GM19324 (cell line): ENCODE data around the gene TMEM263.
"Not testable (repeated sequence)": the region's sequence is repeated elsewhere in the genome, so short reads cannot be mapped to it uniquely, and the experiment has no call there.

Source experiments
- ATAC-seq: cut with Tn5 transposase; IDR thresholded peaks from one replicate; pipeline ENCODE4 v1.9.1; 2021; ENCODE audit warnings: mild to moderate bottlenecking, moderate library complexity; ENCODE audit not compliant: unreplicated experiment, low FRiP score

Gene TMEM263

DNA sequence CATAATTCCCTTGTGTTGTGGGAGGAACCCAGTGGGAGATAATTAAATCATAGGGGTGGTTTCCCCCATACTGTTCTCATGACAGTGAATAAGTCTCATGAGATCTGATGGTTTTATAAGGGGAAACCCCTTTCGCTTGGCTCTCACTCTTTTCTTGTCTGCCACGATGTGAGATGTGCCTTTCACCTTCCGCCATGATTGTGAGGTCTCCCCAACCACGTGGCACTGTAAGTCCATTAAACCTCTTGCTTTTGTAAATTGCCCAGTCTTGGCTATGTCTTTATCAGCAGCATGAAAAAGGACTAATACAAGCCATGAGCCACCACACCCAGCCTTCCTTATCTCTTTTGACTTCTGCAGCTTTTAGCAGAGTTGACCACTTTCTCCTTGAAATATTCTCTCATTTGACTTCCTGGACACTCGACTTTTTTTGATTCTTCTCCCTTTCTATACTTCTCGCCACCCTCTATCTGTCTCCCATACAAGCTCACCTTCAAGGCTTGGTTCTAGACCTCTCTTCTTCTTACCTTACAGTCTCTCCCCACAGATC lies 29.0 kb downstream of the TMEM263 start:
- ATAC-seq, result no peak

DNA sequence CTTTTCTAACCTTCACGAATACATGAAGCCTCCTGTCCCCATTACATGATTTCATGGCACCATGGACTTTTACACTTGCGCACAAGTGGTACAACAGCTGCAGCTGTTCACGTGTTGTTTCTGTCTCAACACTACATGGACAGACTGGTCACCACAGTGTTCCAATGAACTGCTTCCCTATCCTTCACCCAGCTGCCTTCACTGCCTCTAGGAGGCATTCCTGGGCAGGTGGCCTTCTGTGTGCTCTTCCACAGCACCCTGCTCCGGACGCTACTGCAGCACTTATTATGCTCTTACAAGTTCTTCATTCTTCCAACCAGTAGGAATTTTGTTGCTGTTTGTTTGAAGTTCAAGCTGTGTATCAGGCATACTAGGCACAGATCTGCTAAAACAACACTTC lies 29.8 kb downstream of the TMEM263 start:
- no peak for ATAC-seq

DNA sequence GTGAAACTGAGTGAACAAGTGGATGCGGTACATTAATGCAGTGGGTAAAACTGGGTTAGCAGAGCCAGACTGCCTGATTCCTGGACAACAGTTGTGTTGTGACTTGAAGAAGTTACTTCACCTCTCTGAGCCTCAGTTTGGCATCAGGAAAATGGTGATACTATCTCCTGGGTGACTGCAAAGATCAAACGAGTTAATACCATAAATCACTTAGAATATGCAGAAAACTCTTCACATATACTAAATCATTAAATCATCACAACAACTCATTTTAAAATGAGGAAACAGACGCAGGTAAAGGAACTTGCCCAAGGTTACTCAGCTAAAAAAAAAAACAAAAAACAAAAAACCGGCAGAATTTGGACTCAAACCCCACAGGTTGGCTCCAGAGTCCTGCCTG lies 30.4 kb downstream of the TMEM263 start:
- no peak for ATAC-seq

DNA sequence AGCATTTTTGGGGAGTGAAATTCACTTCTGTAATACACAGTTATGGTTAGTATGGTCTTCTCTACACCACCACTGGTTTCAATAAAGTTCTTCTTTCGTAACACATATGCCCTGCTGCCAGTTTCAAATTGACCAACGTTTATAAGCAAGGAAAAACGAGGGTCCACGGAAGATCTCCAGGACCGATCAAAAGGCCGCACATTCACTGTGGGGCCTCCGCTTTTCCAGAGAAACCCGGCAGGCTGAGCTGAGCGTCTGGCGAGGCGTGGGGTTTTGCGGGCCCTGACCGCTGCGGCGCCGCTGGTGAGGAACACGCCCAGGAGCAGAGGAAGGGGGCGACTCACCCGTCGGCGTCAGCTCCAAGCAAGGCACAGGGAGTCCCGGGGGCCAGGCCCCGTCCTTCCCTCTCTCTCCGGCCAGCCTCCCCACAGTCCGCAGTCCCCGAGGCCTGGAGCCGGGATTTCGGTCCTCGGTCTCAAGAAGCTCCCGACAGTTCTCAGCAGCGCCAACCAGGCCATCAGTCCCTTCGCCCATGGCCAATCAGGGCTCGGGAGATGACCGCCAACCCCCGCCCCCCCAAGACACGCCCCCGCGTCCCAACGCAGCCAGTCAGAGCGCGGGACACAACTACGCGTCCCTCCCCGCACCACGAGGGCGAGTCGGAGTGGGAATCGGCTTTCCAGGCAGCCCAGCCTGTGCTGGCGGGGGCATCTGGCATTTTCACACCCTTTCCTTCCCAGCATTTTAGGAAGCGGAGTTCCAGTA lies 31.1 kb downstream of the TMEM263 start, which contains the start of gene MTERF2:
Gene MTERF2 (minus strand): TSS at position 522 of the 765 bp plus-strand sequence. CDS start 8,432 bp downstream, outside the sequence.
- ATAC-seq, result peak; percentile 95

DNA sequence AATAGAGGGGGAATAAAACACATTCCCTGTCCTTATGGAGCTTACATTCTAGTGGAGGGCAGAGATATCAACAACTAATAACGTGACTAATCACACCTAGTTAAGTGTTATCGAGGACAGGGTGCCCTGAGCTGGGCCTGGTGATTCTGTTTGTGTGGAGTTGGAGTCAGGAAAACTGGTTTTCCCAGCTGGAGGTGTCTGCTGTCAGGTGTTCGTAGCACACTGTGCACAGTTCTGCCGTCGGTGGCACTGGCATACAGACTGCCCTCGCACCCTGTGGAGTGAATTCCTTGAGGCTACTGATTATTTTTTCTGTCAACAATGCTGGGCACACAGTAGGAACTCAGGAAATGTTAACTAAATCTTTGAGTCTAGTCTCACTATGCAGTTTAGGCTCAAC lies 32.1 kb downstream of the TMEM263 start:
- ATAC-seq, result no peak

DNA sequence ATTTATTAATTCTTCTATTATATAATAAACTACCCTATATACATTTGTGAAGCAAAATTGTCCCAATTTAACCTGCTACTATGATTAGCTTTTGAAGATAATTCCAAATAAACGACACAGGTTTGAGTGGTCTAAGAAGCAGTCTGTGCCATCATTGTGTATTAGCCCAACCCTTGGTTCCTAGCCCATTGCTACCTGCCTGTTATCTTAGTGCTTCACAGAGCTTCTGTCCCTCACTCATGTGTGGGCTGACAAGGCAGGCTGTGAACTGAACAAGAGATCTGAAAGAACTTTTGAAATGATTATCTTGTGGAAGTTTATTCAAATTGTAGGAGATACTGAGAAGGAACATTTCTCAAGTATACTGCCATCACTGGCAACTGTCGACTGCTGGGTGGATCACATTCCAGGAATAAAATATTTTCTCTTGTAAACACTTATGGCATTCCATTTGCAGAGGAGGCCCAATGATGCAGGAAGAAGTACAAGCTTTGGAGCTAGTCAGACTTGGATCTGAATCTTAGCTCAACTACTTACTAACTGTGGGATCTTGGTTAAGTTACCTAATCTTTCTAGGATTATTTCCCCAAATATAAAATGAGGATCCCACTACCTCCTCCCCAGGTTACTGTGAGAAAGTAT lies 39.0 kb downstream of the TMEM263 start:
- ATAC-seq, result no peak

DNA sequence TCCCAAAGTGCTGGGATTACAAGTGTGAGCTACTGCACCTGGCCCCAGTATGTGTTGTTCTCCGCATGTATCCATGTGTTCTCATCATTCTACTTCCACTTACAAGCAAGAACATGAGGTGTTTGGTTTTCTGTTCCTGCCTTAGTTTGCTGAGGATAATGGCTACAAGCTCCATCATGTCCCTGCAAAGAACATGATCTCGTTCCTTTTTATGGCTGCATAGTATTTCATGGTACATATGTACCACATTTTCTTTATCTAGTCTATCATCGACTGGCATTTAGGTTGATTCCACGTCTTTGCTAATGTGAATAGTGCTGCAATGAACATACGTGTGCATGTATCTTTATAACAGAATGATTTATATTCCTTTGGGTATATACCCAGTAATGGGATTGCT lies 40.4 kb downstream of the TMEM263 start:
- ATAC-seq, result not testable (repeated sequence)

DNA sequence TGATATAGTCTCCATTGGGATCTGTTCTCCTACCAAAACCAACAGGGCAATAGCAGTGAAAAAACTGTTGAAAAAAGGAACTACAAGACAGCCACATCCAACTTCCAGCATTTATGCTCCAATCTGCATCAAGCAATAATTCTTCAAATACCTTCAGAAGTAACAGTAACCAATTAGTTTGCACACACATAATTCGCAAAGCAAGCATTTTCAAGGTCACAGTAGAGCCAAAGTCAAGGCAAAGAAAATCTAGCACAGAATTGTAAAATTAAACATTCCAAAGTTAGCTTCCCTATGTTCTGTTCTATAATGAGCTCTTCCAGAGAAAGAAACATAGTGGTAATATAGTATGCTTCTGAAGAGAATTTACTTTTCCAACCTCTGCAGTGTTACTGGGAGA lies 42.2 kb downstream of the TMEM263 start:
- no peak for ATAC-seq

DNA sequence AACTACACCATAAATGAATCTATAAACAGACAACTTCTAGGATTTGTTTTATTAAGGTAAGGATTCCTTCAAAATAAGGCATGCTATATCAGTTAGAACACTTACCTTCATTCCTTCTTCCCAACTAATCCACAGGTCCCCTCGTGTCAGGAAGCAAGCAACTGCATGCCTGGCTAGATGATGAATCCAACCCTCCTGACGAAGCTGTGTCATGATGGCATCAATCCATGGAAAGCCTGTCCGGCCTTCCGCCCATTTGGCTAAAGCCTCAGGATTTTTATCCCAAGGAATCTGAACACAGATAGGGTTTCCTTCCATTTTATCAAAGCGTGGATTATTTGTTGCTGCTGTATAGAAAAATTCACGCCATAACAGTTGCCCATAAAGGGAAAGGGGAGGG lies 43.7 kb downstream of the TMEM263 start:
- ATAC-seq, result no peak

DNA sequence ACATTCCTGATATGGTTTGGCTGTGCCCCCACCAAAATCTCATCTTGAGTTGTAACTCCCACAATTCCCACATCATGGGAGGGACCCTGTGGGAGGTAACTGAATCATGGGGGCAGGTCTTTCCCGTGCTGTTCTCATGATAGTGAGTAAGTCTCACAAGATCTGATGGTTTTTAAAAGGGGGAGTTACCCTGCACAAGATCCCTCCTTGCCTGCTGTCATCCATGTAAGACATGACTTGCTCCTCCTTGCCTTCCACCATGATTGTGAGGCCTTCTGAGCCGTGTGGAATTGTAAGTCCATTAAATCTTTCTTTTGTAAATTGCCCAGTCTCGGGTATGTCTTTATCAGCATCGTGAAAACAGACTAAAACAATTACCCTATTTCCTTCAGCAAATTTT lies 47.0 kb downstream of the TMEM263 start:
- not testable (repeated sequence) for ATAC-seq

DNA sequence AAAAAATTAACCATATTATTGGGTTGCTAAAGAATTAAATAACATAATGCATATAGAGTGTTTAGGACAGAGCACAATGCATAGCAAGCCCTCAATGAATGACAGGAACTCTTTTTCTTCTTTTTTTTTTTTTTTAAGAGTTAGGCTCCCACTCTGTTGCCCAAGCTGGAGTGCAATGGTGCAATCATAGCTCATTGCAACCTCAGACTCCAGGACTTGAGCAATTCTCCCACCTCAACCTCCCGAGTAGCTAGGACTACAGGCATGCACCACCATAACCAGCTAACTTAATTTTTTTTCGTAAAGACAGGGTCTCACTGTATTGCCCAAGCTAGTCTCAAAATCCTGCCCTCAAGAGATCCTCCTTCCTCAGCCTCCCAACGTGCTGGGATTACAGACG lies 51.7 kb downstream of the TMEM263 start:
- ATAC-seq, result no peak

DNA sequence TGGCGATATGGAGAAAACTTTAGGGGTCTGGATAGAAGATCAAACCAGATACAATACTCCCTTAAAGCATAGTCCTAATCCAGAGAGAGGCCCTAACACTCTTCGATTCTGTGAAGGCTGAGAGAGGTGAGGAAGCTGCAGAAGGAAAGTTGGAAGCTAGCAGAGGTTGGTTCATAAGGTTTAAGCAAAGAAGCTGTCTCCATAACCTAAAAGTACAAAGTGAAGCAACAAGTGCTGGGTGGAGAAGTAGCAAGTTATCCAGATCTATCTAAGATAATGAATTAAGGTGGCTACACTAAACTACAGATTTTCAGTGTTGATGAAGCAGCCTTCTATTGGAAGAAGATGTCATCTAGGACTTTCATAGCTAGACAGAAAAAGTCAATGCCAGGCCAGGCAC lies 55.8 kb downstream of the TMEM263 start:
- no peak for ATAC-seq

DNA sequence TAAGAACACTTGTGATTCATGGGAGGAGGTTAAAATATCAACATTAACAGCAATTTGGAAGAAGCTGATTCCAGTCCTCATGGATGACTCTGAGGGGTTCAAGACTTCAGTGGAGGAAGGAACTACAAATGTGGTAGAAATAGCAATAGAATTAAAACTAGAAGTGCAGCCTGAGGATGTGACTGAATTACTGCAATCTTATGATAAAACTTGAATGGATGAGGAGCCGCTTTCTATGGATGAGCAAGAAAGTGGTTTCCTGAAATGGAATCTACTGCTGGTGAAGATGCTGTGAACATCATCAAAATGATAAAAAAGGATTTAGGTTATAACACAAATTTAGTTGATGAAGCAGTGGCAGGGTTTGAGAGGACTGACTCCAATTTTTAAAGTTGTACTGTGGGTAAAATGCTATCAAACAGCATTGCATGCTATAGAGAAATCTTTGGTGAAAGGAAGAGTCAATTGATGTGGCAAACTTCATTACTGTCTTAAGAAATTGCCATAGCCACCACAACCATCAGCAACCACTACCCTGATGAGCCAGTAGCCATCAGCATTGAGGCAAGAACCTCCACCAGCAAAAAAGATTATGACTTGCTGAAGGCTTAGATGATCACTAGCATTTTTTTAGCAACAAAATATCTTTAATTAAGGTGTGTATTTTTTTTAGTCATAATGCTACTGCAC lies 57.2 kb downstream of the TMEM263 start:
- ATAC-seq, result no peak

DNA sequence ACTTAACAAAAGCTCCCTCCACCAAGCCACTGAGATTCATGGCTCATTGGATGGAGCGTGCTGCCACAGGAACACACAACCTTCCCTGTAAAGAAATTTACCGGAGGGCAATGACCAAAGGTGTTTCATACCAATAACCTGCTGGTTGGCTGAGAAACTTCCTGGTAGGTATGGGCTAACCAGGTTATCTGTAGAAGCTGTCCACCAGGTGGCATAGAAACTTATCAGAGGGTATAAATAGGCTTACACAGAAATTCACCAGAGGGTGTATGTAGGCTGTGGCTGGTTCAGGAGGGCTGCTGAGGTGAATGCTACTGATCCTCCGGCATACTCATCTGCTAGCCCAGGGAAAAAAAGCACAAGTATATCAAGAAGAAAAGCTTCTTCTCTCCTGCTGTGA lies 58.3 kb downstream of the TMEM263 start:
- no peak for ATAC-seq

DNA sequence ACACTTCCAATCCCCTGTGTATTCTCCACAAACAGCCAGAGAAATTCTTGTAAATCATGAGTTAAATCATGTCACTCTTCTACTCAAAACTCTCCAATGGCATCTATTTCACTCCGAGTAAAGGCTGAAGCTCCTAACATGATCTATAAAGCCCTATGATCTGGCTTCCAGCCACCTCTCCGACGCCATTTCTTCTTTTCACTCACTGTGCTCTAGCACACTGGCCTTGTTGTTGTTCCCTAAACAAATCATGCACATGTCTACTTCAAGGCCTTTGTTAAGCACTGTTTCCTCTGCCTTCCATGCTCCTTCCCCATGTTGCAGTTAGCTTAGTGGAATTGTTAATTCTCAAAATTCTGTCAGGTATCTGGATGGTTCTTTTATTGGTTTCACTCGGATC lies 61.3 kb downstream of the TMEM263 start:
- no peak for ATAC-seq

DNA sequence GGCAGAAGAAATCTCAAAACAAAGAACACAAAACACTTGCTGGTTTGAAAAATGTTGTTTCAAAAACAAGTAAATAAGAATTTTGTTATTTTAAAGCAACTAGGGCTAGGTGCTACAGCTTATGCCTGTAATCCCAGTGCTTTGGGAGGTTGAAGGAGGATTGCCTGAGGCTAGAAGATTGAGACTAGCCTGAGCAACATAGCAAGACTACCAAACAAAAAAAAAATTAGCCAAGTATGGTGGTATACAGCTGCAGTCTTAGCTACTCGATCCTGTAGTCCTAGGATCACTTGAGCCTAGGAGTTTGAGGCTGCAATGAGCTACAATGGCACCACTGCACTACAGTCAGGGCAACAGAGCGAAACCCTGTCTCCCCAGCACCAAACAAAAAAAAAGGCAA lies 63.8 kb downstream of the TMEM263 start:
- no peak for ATAC-seq
